ENCODE data around the gene SMC5. TPM values are rescaled to one million over a fixed set of nuclear protein-coding genes. Genes with fewer than 3 reads are reported as not detected.

The SMC5 gene
- total RNA-seq, 1 donor from 2014 or later: 29.7 TPM

DNA sequence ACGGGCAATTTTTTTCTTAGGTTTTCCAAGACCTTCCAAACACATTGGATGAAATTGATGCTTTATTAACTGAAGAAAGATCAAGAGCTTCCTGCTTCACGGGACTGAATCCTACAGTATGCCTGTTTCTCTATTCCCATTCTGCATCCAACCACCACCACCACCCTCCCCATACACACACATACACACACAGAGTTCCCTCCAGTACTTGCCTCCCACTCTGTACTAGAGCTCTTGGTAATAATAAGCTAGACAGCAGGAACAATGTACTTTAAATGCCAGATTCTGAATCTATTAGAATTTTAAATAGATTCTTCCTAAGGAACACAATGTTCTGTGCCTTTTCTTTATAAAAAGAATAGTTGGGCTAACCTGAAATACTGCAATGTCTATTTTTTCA lies 88.3 kb downstream of the SMC5 start:
- intact Hi-C loops (cut with DNase I): no loop called here
- Histone ChIP-seq H3K27me3 (no peaks in the 10 kb centered on the region), H3K9me3 (no peaks in the 10 kb centered on the region), H3K4me3 (no peak overlapping the region), H3K4me1 (peaks cover 2% of the 10 kb centered on the region), H3K36me3 (peaks cover 0 to 40% of the 10 kb centered on the region in 2 donors), H3K27ac (no peak overlapping the region)
- DNase-seq (ENCODE audit: extremely low spot score in 2 of 2): no peak
- no peak for TF ChIP-seq POLR2A (IDR thresholded peaks at IDR 0.05)
- TF ChIP-seq POLR2AphosphoS5 (IDR thresholded peaks at IDR 0.05; ENCODE audit: insufficient read depth in 1 of 2, low read depth in 1 of 2): no peak
- TF ChIP-seq, protein P1, sequence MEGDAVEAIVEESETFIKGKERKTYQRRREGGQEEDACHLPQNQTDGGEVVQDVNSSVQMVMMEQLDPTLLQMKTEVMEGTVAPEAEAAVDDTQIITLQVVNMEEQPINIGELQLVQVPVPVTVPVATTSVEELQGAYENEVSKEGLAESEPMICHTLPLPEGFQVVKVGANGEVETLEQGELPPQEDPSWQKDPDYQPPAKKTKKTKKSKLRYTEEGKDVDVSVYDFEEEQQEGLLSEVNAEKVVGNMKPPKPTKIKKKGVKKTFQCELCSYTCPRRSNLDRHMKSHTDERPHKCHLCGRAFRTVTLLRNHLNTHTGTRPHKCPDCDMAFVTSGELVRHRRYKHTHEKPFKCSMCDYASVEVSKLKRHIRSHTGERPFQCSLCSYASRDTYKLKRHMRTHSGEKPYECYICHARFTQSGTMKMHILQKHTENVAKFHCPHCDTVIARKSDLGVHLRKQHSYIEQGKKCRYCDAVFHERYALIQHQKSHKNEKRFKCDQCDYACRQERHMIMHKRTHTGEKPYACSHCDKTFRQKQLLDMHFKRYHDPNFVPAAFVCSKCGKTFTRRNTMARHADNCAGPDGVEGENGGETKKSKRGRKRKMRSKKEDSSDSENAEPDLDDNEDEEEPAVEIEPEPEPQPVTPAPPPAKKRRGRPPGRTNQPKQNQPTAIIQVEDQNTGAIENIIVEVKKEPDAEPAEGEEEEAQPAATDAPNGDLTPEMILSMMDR (IDR thresholded peaks at IDR 0.05): no peak

DNA sequence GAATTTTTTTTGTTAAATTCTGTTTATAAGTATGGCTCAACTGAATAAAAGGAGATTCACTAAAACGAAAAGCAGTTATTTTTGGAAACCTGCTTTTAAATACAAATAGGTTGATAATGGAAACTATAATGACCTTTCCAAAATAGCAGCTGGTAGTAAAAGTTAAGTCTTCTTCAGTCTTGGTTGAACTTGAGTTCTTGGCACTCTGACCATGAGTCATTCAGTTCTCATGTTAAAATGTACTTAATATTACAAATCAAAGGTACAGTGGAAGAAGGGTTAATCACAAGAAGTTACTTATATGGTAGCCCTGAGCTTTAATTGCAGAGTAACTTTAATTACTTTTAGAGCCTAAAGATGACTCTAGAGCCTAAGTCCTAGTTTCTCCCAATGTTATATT lies 93.6 kb downstream of the SMC5 start:
- no peak for TF ChIP-seq POLR2AphosphoS5 (IDR thresholded peaks at IDR 0.05; ENCODE audit: insufficient read depth in 1 of 2, low read depth in 1 of 2)
- TF ChIP-seq POLR2A (IDR thresholded peaks at IDR 0.05): no peak
- TF ChIP-seq, protein P1 (IDR thresholded peaks at IDR 0.05): no peak
- no peaks in the 10 kb centered on the region for H3K9me3 ChIP-seq
- DNase-seq (ENCODE audit: extremely low spot score in 2 of 2): no peak
- intact Hi-C loops (cut with DNase I): loop anchor here (5.0 kb wide), 1 partner anchor 250 kb away; no protein-coding TSS in a partner anchor
- H3K4me1 ChIP-seq: peaks cover 10% of the 10 kb centered on the region
- H3K27ac ChIP-seq: peak overlapping the region; percentile 4
- no peaks in the 10 kb centered on the region for H3K27me3 ChIP-seq
- peaks cover 0 to 29% of the 10 kb centered on the region in 2 donors for H3K36me3 ChIP-seq
- no peak overlapping the region for H3K4me3 ChIP-seq

DNA sequence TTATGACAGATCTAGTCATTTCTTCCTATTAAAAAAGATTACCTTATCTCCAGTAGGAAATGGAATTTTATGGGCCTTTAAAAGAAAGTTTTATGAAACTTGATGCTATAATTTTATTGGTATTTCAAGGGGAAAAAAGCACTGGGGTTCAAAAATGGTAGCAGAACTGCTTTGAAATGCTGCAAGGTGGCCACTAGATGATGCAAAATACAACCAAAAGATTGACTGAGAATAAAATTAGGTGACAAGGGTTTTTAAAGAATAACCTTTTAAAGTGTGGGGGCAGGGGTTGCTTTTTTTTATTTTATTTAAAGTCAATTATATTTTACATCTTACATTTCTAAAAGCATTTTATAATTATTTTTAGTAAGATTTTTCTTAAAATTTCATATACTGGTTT lies 94.0 kb downstream of the SMC5 start:
- Histone ChIP-seq H3K4me1 (peaks cover 10% of the 10 kb centered on the region), H3K36me3 (peaks cover 0 to 24% of the 10 kb centered on the region in 2 donors), H3K9me3 (no peaks in the 10 kb centered on the region), H3K27ac (no peak overlapping the region), H3K27me3 (no peaks in the 10 kb centered on the region), H3K4me3 (no peak overlapping the region)
- TF ChIP-seq POLR2A (IDR thresholded peaks at IDR 0.05): no peak
- no peak for TF ChIP-seq POLR2AphosphoS5 (IDR thresholded peaks at IDR 0.05; ENCODE audit: insufficient read depth in 1 of 2, low read depth in 1 of 2)
- TF ChIP-seq, protein P1 (IDR thresholded peaks at IDR 0.05): peak; percentile 25 to 60 (median 37)
- intact Hi-C loops (cut with DNase I): loop anchor here (5.0 kb wide), 1 partner anchor 249 kb away; no protein-coding TSS in a partner anchor
- DNase-seq (ENCODE audit: extremely low spot score in 2 of 2): no peak

DNA sequence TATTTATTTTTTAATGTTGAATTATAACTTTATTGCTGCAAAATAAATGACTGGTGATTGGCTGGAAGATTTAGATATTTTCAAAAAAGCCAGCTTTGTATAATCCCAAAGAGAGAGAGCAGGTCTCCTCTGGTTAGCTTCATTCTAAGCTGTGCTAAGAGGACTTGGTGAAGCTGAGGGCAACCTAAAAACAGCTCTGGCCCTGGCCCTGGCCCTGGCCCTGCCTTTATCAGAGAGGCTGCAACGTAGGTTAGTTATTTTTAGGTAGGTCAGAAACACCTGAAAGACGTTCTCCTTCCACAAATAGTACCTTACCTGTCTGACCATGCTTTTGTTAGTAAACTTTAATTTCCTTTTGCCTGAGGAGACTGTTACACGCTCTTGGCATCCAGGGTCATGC lies 97.0 kb downstream of the SMC5 start:
- Histone ChIP-seq H3K4me1 (peaks cover 10% of the 10 kb centered on the region), H3K4me3 (no peak overlapping the region), H3K9me3 (no peaks in the 10 kb centered on the region), H3K27ac (no peak overlapping the region), H3K27me3 (no peaks in the 10 kb centered on the region), H3K36me3 (peaks cover 0 to 9% of the 10 kb centered on the region in 2 donors)
- no peak for DNase-seq (ENCODE audit: extremely low spot score in 2 of 2)
- no peak for TF ChIP-seq POLR2AphosphoS5 (IDR thresholded peaks at IDR 0.05; ENCODE audit: insufficient read depth in 1 of 2, low read depth in 1 of 2)
- TF ChIP-seq POLR2A (IDR thresholded peaks at IDR 0.05): no peak
- TF ChIP-seq, protein P1 (IDR thresholded peaks at IDR 0.05): no peak
- intact Hi-C loops (cut with DNase I): no loop called here

DNA sequence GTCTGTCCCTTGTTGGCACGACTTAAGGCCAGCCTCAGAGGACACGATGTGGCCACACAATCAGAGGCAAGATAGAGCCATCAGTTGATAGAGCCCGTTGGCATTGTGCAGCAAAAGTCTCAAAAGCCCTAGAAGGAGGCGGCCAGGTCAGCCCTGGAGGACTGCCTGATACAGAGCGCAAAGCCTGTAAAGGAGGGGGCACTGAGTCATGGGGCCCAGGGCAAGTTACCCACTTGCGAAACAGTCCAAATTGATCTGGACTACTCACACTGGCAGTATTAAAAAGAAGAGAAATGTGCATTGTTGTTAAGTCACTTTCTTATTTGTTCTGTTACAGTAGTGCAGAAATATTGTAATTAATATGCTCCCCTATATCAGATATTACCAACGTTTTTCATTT lies 104.2 kb downstream of the SMC5 start:
- no peak overlapping the region for H3K27ac ChIP-seq
- TF ChIP-seq POLR2A (IDR thresholded peaks at IDR 0.05) (no peak), POLR2AphosphoS5 (IDR thresholded peaks at IDR 0.05; ENCODE audit: insufficient read depth in 1 of 2, low read depth in 1 of 2) (no peak)
- TF ChIP-seq, protein P1 (IDR thresholded peaks at IDR 0.05): no peak
- H3K4me3 ChIP-seq: no peak overlapping the region
- no peaks in the 10 kb centered on the region for H3K9me3 ChIP-seq
- no peak for DNase-seq (ENCODE audit: extremely low spot score in 2 of 2)
- intact Hi-C loops (cut with DNase I): no loop called here
- no peaks in the 10 kb centered on the region for H3K36me3 ChIP-seq
- H3K27me3 ChIP-seq: no peaks in the 10 kb centered on the region
- H3K4me1 ChIP-seq: no peaks in the 10 kb centered on the region

All from vagina (tissue), 2 donors.